Activated CD8-positive, alpha-beta T cell treated with anti-CD3 and anti-CD28 coated beads, Interleukin-2, amount 10 ng/mL, durations not matched to agents 7 days and 5 days (primary cell): ENCODE measurements around the gene C1QL1. TPM values are rescaled to one million over a fixed set of nuclear protein-coding genes. Genes with fewer than 3 reads are reported as not detected.

Experiments
- ATAC-seq: fragments of 150-1000 bp; cut with Tn5 transposase; one replicate; pipeline ENCODE4 v1.10.0; 2021; ENCODE audit warnings: moderate library complexity
- CTCF ChIA-PET: fragments of 350-600 bp; sonication (Branson Sonifier 250); formaldehyde crosslinking; loops from one replicate; lab custom pipeline; 2021; ENCODE audit warnings: antibody characterized with exemption; lab: Charles Lee
- POLR2A ChIA-PET: fragments of 350-600 bp; sonication (Branson Sonifier 250); formaldehyde crosslinking; loops from one replicate; lab custom pipeline; 2021; ENCODE audit warnings: antibody characterized with exemption; lab: Charles Lee
- DNase-seq: peaks from one replicate; pipeline ENCODE4 v3.0.0-alpha.2; 2020
- H3K27ac Mint-ChIP-seq: one replicate; pipeline ENCODE4 v1.8.0; 2021; ENCODE audit warnings: mild to moderate bottlenecking, mixed read lengths
- H3K27me3 Mint-ChIP-seq: one replicate; pipeline ENCODE4 v1.8.0; 2021; ENCODE audit warnings: low read depth, mixed read lengths
- H3K36me3 Mint-ChIP-seq: one replicate; pipeline ENCODE4 v1.8.0; 2021; ENCODE audit warnings: low read depth, mixed read lengths
- H3K4me1 Mint-ChIP-seq: one replicate; pipeline ENCODE4 v1.8.0; 2021; ENCODE audit warnings: low read depth, mixed read lengths
- H3K4me3 Mint-ChIP-seq: one replicate; pipeline ENCODE4 v1.8.0; 2021; ENCODE audit warnings: mild to moderate bottlenecking, mixed read lengths
- H3K9me3 Mint-ChIP-seq: one replicate; pipeline ENCODE4 v1.8.0; 2022; ENCODE audit warnings: mixed read lengths; ENCODE audit not compliant: insufficient read depth
- total RNA-seq, 2 experiments: library from RNA; stranded (reverse); gene quantifications; one replicate each; pipeline ENCODE4 v1.2.3, GENCODE V29; 2021

The C1QL1 gene
- total RNA-seq, 2 experiments from 2014 or later, result 0.34 to 0.68 TPM

- DNase-seq (no peak), ATAC-seq (no peak)
- Mint-ChIP-seq H3K4me3 (no peak overlapping the region), H3K9me3 (no peaks in the 10 kb centered on the region), H3K4me1 (peaks cover 24% of the 10 kb centered on the region), H3K27ac (no peak overlapping the region), H3K27me3 (peaks cover 58% of the 10 kb centered on the region), H3K36me3 (no peaks in the 10 kb centered on the region)
- POLR2A ChIA-PET, result interaction anchor here (1.1 kb wide), 1 partner anchor 25 kb away, joined by 3 read pairs; the partner anchor contains the start of gene KIF18B
- CTCF ChIA-PET, result interaction anchor here (1.0 to 1.5 kb wide), 6 partner anchors 37 to 178 kb away, joined by 3 to 10 read pairs (median 4); partner anchors contain the start of gene ACBD4
Observed at GRCh38 chr17:44971776-44972483, 3.8 kb upstream of the C1QL1 start.

GRCh38 chr17:44970136-44970741 is 2.1 kb upstream of the C1QL1 start:
- ATAC-seq (peak; percentile 4), DNase-seq (no peak)
- Mint-ChIP-seq H3K36me3 (no peaks in the 10 kb centered on the region), H3K27ac (no peak overlapping the region), H3K4me3 (peak overlapping the region; percentile 59), H3K4me1 (peaks cover 31% of the 10 kb centered on the region), H3K9me3 (no peaks in the 10 kb centered on the region), H3K27me3 (peaks cover 66% of the 10 kb centered on the region)
- POLR2A ChIA-PET, result interaction anchor here (1.0 kb wide), 1 partner anchor 23 kb away, joined by 4 read pairs; no protein-coding TSS in a partner anchor
- CTCF ChIA-PET, result interaction anchor here (1.0 to 1.5 kb wide), 5 partner anchors 35 to 92 kb away, joined by 3 to 10 read pairs (median 4); no protein-coding TSS in a partner anchor

DNA sequence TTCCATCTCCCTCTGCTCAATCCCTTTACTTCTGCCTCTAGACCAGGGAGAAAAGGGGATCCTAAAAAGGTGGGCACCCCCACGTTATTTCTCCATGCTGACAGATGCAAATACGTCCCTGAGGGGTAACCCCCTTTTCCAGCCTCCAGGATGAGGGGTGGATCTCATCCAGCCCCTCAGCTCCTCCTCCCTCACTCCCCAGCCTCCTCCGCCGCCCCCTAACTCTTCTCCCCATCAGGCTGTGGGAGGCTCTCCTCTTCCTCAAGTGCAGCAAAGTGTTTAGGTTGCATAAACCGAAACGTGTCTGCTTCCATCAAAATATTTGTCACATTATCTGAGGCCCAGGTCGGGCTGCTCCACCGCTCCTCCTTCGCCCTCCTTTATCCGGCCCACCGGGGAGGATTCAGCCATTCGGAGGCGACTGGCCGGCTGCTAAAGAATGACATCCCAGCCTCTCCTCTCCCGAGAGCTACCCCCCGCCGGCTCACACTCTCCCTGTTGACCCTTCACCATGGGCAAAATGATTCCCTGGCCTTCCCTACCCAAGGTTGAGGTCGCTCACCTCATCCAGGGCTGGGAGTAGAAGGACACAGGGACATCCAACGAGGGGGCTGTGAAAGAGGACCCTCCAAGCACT is 1.2 kb upstream of the C1QL1 start:
- Mint-ChIP-seq H3K27me3 (peaks cover 67% of the 10 kb centered on the region), H3K9me3 (no peaks in the 10 kb centered on the region), H3K36me3 (no peaks in the 10 kb centered on the region), H3K27ac (no peak overlapping the region), H3K4me3 (peak overlapping the region; percentile 59), H3K4me1 (peaks cover 31% of the 10 kb centered on the region)
- no peak for DNase-seq
- ChIA-PET POLR2A (interaction anchor here (1.0 to 1.4 kb wide), 4 partner anchors 21 to 50 kb away, joined by 3 to 5 read pairs (median 4); no protein-coding TSS in a partner anchor), CTCF (interaction anchor here (1.1 to 1.5 kb wide), 3 partner anchors 12 to 53 kb away, joined by 3 to 5 read pairs (median 4); no protein-coding TSS in a partner anchor)
- no peak for ATAC-seq

DNA sequence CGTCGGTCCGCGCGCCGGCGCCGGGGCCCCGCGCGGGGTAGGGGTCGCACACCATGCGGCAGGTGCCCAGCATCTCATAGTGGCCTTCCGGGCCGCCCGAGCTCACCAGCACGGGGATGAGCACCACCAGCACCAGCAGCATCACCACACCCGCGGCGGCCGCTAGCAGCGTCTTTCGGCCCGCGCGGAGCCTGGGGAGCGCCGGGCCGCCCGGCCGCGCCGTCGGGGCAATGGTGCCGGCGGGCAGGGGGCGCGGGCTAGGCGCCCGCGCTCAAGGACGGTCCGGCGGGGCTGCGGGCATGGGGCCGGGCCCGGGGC is 237 bp downstream of the C1QL1 start:
- H3K27ac Mint-ChIP-seq, result no peak overlapping the region
- ATAC-seq (no peak), DNase-seq (no peak)
- H3K27me3 Mint-ChIP-seq, result peaks cover 75% of the 10 kb centered on the region
- no peaks in the 10 kb centered on the region for H3K9me3 Mint-ChIP-seq
- H3K36me3 Mint-ChIP-seq, result no peaks in the 10 kb centered on the region
- H3K4me3 Mint-ChIP-seq, result no peak overlapping the region
- POLR2A ChIA-PET, result interaction anchor here (1.2 to 1.4 kb wide), 3 partner anchors 19 to 52 kb away, joined by 3 to 5 read pairs (median 3); no protein-coding TSS in a partner anchor
- H3K4me1 Mint-ChIP-seq, result peaks cover 31% of the 10 kb centered on the region
- CTCF ChIA-PET, result interaction anchor here (1.0 to 1.5 kb wide), 2 partner anchors 48 to 131 kb away, joined by 5 read pairs; no protein-coding TSS in a partner anchor

- Mint-ChIP-seq H3K9me3 (no peaks in the 10 kb centered on the region), H3K4me1 (peaks cover 30% of the 10 kb centered on the region), H3K27ac (no peak overlapping the region), H3K27me3 (peaks cover 74% of the 10 kb centered on the region), H3K4me3 (no peak overlapping the region), H3K36me3 (no peaks in the 10 kb centered on the region)
- CTCF ChIA-PET, result interaction anchor here (1.1 kb wide), 1 partner anchor 55 kb away, joined by 7 read pairs; no protein-coding TSS in a partner anchor
- POLR2A ChIA-PET, result no interaction called here
- ATAC-seq, result peak; percentile 2
- no peak for DNase-seq
Observed at GRCh38 chr17:44967026-44967906, 837 bp downstream of the C1QL1 start.

DNA sequence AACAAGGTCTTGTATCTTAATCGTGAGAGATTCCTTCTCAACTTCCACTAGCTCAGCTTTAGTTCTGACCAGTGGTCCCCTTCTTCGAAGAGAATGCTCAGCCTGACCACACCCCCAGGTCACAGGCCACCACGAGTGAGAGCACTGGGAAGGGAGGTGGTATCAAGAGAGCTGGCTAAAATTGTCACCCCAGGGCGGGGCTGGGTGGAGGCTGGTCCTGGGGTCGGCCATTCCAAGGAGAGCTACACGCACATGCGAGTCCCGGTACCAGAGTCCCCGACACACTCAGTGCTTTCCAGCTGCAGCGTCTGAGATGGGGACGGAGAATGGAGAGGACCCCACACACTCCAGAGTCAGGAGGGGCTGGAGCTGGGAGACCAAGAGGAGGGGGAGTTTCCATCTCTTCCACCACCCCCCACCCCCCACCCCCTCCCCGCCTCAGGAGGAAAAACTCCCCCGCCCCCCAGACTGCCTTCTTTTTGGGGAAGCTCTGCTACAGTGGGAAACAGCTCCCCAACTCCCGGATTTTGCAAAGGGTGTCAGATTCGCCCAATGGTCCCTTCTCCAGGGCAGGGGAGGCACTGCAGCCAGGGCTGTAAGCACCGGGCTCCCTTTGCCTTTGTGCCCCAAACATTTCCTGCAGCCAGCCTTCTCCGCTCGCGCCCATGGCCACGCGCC is 1.6 kb downstream of the C1QL1 start:
- ChIA-PET POLR2A (interaction anchor here (1.5 kb wide), 1 partner anchor 10 kb away, joined by 3 read pairs; no protein-coding TSS in a partner anchor), CTCF (interaction anchor here (1.1 kb wide), 1 partner anchor 56 kb away, joined by 7 read pairs; no protein-coding TSS in a partner anchor)
- H3K27me3 Mint-ChIP-seq, result peaks cover 69% of the 10 kb centered on the region
- DNase-seq (no peak), ATAC-seq (no peak)
- no peak overlapping the region for H3K4me3 Mint-ChIP-seq
- no peaks in the 10 kb centered on the region for H3K36me3 Mint-ChIP-seq
- H3K9me3 Mint-ChIP-seq, result no peaks in the 10 kb centered on the region
- no peak overlapping the region for H3K27ac Mint-ChIP-seq
- H3K4me1 Mint-ChIP-seq, result peaks cover 25% of the 10 kb centered on the region

DNA sequence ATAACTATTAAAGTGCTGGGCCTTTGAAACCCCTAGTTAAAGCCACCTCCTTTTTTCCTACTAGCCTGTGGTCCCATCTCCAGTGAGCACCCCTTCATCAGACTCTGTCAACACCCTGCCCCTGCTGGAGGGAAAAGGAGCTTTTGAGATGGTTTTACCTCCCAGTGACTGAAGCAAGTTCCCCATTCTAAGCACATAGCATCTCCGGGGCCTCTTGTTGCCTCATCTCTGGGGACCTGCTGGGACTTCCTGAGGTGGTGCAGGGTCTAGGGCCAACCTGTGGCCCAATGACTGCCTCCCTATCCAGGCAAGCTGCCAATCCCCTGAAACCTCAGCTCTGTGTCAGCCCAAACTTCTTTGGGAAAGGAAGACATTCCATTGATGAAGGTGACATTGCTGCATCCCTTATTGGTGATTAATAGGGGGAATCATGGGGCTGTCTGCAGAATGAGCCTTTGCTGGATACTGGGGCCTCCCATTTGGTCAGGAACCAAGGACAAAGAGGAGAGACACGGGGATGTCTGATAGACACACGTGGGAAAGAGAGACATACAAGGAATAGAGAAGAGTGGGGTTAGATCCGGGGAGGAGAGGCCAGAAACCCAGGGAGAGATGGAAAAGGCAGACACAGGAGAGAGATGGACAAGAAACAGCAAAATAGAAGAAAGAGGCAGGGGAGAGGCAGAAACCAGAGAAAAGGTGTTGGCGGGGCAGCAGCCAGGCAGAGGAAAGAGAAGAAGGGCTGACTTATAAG is 2.4 kb downstream of the C1QL1 start:
- DNase-seq (no peak), ATAC-seq (no peak)
- Mint-ChIP-seq H3K4me3 (no peak overlapping the region), H3K9me3 (no peaks in the 10 kb centered on the region), H3K27ac (no peak overlapping the region), H3K27me3 (peaks cover 67% of the 10 kb centered on the region), H3K4me1 (peaks cover 26% of the 10 kb centered on the region), H3K36me3 (no peaks in the 10 kb centered on the region)
- CTCF ChIA-PET, result interaction anchor here (1.1 kb wide), 1 partner anchor 57 kb away, joined by 7 read pairs; no protein-coding TSS in a partner anchor
- POLR2A ChIA-PET, result interaction anchor here (1.5 kb wide), 1 partner anchor 9 kb away, joined by 3 read pairs; no protein-coding TSS in a partner anchor

DNA sequence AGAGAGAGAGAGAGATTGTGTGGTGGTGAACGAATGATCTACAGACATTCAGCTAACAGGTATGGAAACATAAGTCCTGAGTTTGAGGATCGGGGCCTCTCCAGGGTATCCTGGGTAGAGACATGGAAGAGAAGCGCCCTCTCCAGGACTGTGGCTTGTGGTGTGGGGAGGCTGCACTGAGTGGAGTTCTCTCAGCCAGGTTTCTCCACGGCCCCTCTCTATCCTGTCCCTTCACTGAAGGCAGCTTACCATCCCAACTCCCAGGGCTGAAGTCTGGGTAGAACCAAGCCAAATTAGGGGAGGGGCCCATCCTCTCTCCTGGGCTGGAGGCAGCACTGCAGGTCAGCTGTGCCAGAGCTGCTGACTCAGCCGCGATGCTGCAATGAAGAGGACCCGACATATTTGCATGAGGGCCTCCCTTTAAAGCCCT is 6.2 kb downstream of the C1QL1 start:
- peaks cover 60% of the 10 kb centered on the region for H3K27me3 Mint-ChIP-seq
- no peak overlapping the region for H3K4me3 Mint-ChIP-seq
- peaks cover 12% of the 10 kb centered on the region for H3K4me1 Mint-ChIP-seq
- no peaks in the 10 kb centered on the region for H3K9me3 Mint-ChIP-seq
- no peaks in the 10 kb centered on the region for H3K36me3 Mint-ChIP-seq
- no peak overlapping the region for H3K27ac Mint-ChIP-seq
- DNase-seq (no peak), ATAC-seq (no peak)
- POLR2A ChIA-PET, result interaction anchor here (0.7 kb wide), 1 partner anchor 8 kb away, joined by 3 read pairs; no protein-coding TSS in a partner anchor
- CTCF ChIA-PET, result interaction anchor here (1.0 to 1.1 kb wide), 2 partner anchors 41 to 63 kb away, joined by 3 read pairs; no protein-coding TSS in a partner anchor

DNA sequence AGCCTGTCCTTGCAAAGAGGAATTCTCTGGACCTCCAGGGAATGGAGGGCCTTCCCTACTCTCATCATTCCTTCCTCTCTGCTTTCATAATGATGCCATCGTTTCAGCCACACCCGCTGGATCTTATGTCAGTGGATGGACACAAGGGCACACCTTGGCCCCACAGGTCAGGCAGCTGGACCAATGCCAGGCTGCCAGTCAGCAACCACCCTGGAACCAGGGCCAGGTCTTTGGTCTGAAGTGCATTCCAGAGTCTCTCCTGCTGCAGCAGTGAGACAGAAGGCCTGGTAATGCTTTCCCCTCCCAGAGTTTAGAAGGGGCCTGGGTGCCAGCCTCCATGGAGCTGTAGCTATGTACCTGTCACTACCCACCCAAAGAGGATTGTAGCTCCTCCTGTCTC is 7.4 kb downstream of the C1QL1 start:
- ATAC-seq (no peak), DNase-seq (no peak)
- Mint-ChIP-seq H3K27ac (no peak overlapping the region), H3K9me3 (no peaks in the 10 kb centered on the region), H3K4me3 (no peak overlapping the region), H3K36me3 (no peaks in the 10 kb centered on the region), H3K27me3 (peaks cover 52% of the 10 kb centered on the region), H3K4me1 (peaks cover 5% of the 10 kb centered on the region)
- ChIA-PET CTCF (interaction anchor here (1.1 to 1.6 kb wide), 2 partner anchors 41 to 62 kb away, joined by 3 to 4 read pairs; no protein-coding TSS in a partner anchor), POLR2A (no interaction called here)
